Measurements from ENCODE around the gene PCED1B. TPM values are rescaled to one million over a fixed set of nuclear protein-coding genes. Genes with fewer than 3 reads are reported as not detected.

Gene PCED1B
- total and polyA plus RNA-seq, 8 donors, result 0.60 to 8.1 (median 1.3) TPM

GRCh38 chr12:47088021-47088944 lies 8.9 kb downstream of the PCED1B start:
- no peaks in the 10 kb centered on the region for H3K27me3 ChIP-seq
- H3K4me3 ChIP-seq, result no peak overlapping the region
- DNase-seq, result no peak
- peaks cover 0 to 39% of the 10 kb centered on the region in 2 donors for H3K4me1 ChIP-seq
- intact Hi-C loops (cut with DNase I), result no loop called here
- H3K36me3 ChIP-seq, result no peaks in the 10 kb centered on the region
- ATAC-seq, result peak; percentile 33
- H3K9me3 ChIP-seq, result no peaks in the 10 kb centered on the region
- no peak overlapping the region for H3K27ac ChIP-seq
- TF ChIP-seq, protein P1, sequence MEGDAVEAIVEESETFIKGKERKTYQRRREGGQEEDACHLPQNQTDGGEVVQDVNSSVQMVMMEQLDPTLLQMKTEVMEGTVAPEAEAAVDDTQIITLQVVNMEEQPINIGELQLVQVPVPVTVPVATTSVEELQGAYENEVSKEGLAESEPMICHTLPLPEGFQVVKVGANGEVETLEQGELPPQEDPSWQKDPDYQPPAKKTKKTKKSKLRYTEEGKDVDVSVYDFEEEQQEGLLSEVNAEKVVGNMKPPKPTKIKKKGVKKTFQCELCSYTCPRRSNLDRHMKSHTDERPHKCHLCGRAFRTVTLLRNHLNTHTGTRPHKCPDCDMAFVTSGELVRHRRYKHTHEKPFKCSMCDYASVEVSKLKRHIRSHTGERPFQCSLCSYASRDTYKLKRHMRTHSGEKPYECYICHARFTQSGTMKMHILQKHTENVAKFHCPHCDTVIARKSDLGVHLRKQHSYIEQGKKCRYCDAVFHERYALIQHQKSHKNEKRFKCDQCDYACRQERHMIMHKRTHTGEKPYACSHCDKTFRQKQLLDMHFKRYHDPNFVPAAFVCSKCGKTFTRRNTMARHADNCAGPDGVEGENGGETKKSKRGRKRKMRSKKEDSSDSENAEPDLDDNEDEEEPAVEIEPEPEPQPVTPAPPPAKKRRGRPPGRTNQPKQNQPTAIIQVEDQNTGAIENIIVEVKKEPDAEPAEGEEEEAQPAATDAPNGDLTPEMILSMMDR (IDR thresholded peaks at IDR 0.05), result no peak

DNA sequence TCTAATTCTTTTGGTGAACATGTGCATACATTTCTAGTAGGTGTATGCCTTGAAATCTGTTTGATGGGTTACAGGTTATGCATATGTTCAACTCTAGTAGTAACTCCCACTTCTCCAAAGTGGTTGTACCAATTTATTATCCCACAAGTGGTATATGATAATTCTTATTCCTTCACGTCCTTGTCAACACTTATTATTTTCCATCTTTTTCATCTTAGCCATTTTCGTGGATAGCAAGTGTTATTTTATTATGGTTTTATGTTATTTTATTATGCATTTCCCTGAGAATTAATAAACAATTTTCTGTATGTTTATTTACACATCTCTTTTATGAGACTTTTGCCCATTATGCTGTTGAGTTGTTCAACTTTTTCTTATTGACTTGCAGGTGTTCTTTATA lies 11.6 kb downstream of the PCED1B start:
- no peak overlapping the region for H3K4me3 ChIP-seq
- DNase-seq (no peak), ATAC-seq (no peak)
- H3K36me3 ChIP-seq, result no peaks in the 10 kb centered on the region
- H3K9me3 ChIP-seq, result no peaks in the 10 kb centered on the region
- no peaks in the 10 kb centered on the region for H3K27me3 ChIP-seq
- intact Hi-C loops (cut with DNase I), result no loop called here
- no peak overlapping the region for H3K27ac ChIP-seq
- TF ChIP-seq, protein P1 (IDR thresholded peaks at IDR 0.05), result no peak
- H3K4me1 ChIP-seq, result peaks cover 2 to 17% of the 10 kb centered on the region in 2 donors

DNA sequence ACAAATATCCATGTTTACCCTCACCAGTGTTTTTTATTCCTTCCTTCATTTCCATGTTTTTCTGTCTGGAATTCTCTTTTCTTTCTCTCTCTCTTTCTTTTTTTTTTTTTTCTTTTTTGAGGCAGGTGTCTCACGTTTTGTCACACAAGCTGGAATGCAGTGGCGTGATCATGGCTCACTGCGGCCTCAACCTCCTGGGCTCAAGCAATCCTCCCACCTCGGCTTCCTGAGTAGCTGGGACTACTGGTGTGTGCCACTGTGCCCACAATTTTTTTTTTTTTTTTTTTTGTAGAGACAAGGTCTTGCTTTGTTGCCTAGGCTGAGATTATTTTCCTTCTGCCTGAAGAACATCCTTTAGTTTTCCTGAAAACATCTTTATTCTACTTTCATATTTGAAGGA lies 15.4 kb downstream of the PCED1B start:
- Histone ChIP-seq H3K36me3 (no peaks in the 10 kb centered on the region), H3K4me1 (peaks cover 2 to 15% of the 10 kb centered on the region in 2 donors), H3K27ac (no peak overlapping the region), H3K27me3 (no peaks in the 10 kb centered on the region), H3K4me3 (no peak overlapping the region), H3K9me3 (no peaks in the 10 kb centered on the region)
- TF ChIP-seq, protein P1 (IDR thresholded peaks at IDR 0.05), result no peak
- no peak for ATAC-seq
- intact Hi-C loops (cut with DNase I), result no loop called here
- DNase-seq, result no peak

DNA sequence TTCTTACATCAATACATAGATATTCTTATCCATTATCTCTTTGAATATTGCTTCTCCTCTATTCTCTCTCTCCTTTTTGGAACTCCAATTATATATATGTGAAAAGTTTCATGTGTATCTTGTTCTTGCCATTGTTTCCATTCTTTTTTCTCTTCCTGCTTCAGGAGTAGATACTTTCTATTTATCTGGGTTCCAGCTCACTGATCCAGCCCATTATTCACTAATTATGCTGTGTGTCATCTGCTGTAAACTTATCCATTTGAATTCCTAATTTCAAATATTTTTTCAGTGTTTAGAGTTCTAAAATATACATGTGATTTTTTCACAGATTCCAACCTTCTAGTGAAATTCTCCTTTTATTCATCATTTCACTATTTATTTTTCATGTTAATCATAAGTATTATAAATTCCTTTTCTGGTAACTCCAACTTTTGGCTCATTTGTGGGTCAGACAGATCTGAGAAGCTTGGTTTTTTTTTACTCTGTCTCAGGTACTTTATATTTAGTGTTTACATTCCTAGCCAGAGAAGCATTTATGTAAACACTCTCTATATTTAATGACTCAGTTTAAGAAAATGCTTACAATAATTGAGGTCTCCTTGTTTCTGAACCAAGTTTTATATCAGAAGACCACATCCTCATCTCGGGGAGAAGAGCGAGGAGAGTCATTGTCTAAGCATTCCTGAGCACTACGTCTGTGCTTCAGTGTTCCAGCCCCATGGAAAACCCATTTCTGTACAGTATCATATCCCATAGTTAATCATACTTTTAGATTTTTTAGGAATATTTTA lies 16.2 kb downstream of the PCED1B start:
- Histone ChIP-seq H3K9me3 (no peaks in the 10 kb centered on the region), H3K4me3 (no peak overlapping the region), H3K4me1 (peaks cover 2 to 15% of the 10 kb centered on the region in 2 donors), H3K27me3 (no peaks in the 10 kb centered on the region), H3K27ac (no peak overlapping the region), H3K36me3 (no peaks in the 10 kb centered on the region)
- DNase-seq (no peak), ATAC-seq (peak; percentile 74)
- intact Hi-C loops (cut with DNase I), result no loop called here
- TF ChIP-seq, protein P1 (IDR thresholded peaks at IDR 0.05), result no peak
